GM19240 (cell line): Measurements from ENCODE around the gene DGKB.

Source experiments
- DNase-seq: peaks from one replicate; pipeline ENCODE4 v3.0.0; 2011; ENCODE audit warnings: low spot score; ENCODE audit not compliant: insufficient read length

Gene DGKB

GRCh38 chr7:14596421-14596820 lies 306.1 kb downstream of the DGKB start:
- no peak for DNase-seq

- DNase-seq, result no peak
These were observed 312.3 kb downstream of the DGKB start for GRCh38 chr7:14590206-14590605.

DNA sequence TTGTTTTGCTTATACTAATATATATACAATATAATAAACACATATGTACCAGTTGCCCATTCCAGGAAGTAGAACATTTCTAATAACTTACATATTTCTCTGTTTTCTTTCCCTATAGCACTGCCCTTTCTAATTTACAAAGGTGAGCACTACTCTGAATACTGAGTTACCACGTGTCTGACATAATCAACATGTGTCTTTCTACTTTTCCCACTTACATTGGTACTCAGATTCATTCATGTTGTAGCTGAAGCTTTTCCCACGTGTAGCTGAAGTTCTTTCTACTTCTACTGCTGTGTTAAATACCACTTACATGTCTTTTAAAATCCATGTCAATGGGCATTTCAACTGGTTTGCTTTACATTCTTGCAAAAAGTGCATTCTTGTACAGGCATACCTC lies 317.3 kb downstream of the DGKB start:
- no peak for DNase-seq

GRCh38 chr7:14583518-14583917 lies 319.0 kb downstream of the DGKB start:
- DNase-seq, result no peak

- no peak for DNase-seq
These were observed 320.5 kb downstream of the DGKB start for GRCh38 chr7:14582010-14582409.

GRCh38 chr7:14579971-14580370 lies 322.6 kb downstream of the DGKB start:
- DNase-seq, result no peak

GRCh38 chr7:14576578-14576977 lies 326.0 kb downstream of the DGKB start:
- DNase-seq, result no peak

- DNase-seq, result no peak
These were observed 331.6 kb downstream of the DGKB start for GRCh38 chr7:14570750-14571607.

- no peak for DNase-seq
These were observed 350.5 kb downstream of the DGKB start for GRCh38 chr7:14552060-14552459.

- DNase-seq, result no peak
These were observed 351.2 kb downstream of the DGKB start for GRCh38 chr7:14551310-14551709.

- DNase-seq, result no peak
These were observed 359.9 kb downstream of the DGKB start for GRCh38 chr7:14542624-14543023.

- no peak for DNase-seq
These were observed 381.4 kb downstream of the DGKB start for GRCh38 chr7:14521183-14521582.

- no peak for DNase-seq
These were observed 392.3 kb downstream of the DGKB start for GRCh38 chr7:14510268-14510667.

DNA sequence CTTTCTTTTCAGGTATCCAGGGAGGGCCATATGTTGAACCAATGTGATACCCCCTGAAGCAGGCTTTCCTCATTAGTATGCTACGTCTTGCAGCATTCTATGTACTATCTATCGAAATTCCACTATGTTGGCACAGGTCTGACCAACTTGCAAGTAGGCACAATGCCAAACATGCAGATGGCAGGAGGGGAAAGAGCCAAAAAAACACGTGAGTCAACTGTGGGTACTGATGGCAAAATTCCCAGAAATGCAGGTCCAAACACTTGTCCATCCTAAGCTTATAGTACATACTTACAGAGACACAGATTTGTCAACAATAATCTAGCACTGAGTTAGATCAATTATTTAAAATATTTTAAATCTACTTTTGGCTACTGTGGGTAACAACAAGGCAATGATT lies 394.9 kb downstream of the DGKB start:
- DNase-seq, result no peak

DNA sequence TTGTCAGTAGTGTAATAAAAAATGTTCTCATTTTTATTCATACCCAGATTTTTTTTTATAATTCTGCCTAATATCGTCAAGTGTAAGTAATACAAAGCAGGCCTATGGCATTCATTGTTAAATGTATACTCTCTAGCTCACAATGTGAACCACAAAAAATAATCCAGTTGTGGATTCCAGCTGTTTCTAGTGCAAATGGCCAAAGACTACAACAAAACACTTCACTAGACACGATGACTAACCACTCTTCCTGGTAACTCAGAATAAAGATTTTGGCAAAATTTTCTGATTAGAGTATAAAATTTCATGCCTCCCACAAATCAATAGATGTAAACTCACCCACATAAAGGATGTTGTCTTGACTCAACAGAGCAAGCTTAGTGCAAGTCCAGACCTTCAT lies 396.6 kb downstream of the DGKB start:
- DNase-seq, result no peak

- DNase-seq, result no peak
These were observed 398.4 kb downstream of the DGKB start for GRCh38 chr7:14504134-14504533.

GRCh38 chr7:14503623-14504022 lies 398.9 kb downstream of the DGKB start:
- no peak for DNase-seq

DNA sequence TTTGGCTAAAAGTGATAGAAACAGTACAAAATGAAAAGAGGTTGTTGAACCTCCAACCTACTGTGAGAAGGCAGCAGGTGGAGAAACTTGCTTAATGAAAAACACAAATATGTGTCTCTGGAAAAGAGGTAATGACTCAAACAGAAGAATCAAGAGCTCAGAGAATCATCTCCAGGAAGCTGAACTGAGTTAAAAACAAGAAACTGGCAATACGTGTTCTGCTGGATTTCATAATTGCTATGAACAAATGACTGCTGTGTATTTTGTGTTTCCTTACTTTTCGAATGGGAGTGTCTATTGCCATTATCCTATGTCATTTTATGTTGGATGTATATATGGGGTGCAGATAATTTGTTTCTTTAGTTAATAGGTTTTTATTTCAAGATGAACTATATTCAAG lies 401.1 kb downstream of the DGKB start:
- no peak for DNase-seq

DNA sequence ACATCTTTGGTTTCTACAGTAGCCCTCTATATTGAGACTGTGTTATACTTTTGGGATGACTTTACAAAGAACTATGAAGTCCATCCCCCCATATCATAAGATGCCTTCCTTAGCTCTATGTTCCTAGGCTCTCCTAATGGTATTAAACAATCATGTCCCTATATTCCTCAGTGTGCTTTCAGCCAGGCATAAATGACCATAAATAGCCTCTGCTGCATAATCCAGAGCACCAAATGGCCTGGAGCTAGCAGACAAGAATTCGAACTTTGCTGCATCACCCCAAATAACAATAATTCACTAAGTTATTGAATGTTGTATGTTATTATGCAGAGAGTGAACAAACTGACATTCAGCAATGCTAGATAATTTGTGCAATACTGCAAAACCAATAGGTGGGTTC lies 405.2 kb downstream of the DGKB start:
- no peak for DNase-seq

- DNase-seq, result no peak
These were observed 406.9 kb downstream of the DGKB start for GRCh38 chr7:14495633-14496032.

- DNase-seq, result no peak
These were observed 414.7 kb downstream of the DGKB start for GRCh38 chr7:14487701-14488395.

GRCh38 chr7:14483663-14484062 lies 418.9 kb downstream of the DGKB start:
- DNase-seq, result no peak

DNA sequence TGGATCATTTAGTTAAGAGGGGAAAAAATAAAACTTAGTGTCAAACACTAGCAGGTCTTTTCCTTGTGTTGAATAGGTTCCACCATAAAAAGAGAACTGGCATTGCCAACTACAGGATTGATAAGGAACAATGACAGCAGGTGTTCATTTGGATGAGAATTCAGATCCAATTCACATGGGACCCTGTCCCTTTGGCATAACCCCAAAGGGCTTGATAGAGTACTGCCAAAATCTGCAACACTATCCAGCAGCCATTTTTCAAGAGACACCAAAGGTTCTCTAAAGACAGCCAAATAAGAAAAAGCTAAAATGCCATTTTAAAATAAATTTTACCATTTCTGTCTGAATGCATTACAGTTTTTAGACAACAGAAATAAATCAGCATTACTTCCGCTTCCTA lies 422.3 kb downstream of the DGKB start:
- no peak for DNase-seq
